IMR-90 (cell line): Measurements from ENCODE around the gene SH3BP5.

Source experiments
- BHLHE40 ChIP-seq: fragments of 150-350 bp; IDR thresholded peaks from 2 replicates; pipeline ENCODE4 v1.6.1; 2016; ENCODE audit warnings: mild to moderate bottlenecking, low read depth, low read length
- CHD1 ChIP-seq: IDR thresholded peaks from 2 replicates; pipeline ENCODE4 v1.6.1; 2012; ENCODE audit warnings: low read depth, low read length, improper control_type of control experiment
- CTCF ChIP-seq: conservative IDR thresholded peaks from 2 replicates; pipeline ENCODE4 v1.5.1; 2012; ENCODE audit warnings: mild to moderate bottlenecking, low read depth, low read length, improper control_type of control experiment
- MXI1 ChIP-seq: IDR thresholded peaks from 2 replicates; pipeline ENCODE4 v1.6.1; 2012; ENCODE audit warnings: low read depth, mild to moderate bottlenecking, low read length, moderate library complexity, borderline replicate concordance
- POLR2A ChIP-seq: IDR thresholded peaks from 2 replicates; pipeline ENCODE4 v1.6.1; 2012; ENCODE audit warnings: mild to moderate bottlenecking, low read depth, low read length
- RAD21 ChIP-seq: IDR thresholded peaks from 2 replicates; pipeline ENCODE4 v1.6.1; 2012; ENCODE audit warnings: low read length, improper control_type of control experiment
- RCOR1 ChIP-seq: IDR thresholded peaks from 2 replicates; pipeline ENCODE4 v1.6.1; 2012; ENCODE audit warnings: mild to moderate bottlenecking, low read length, improper control_type of control experiment; ENCODE audit not compliant: insufficient replicate concordance
- SMC3 ChIP-seq: fragments of 150-350 bp; IDR thresholded peaks from 2 replicates; pipeline ENCODE4 v1.6.1; 2016; ENCODE audit warnings: low read depth, mild to moderate bottlenecking, antibody characterized with exemption, low read length, moderate library complexity
- USF2 ChIP-seq: fragments of 150-350 bp; IDR thresholded peaks from 2 replicates; pipeline ENCODE4 v1.6.1; 2017; ENCODE audit warnings: mild to moderate bottlenecking, antibody characterized with exemption, low read length, low read depth

DNA sequence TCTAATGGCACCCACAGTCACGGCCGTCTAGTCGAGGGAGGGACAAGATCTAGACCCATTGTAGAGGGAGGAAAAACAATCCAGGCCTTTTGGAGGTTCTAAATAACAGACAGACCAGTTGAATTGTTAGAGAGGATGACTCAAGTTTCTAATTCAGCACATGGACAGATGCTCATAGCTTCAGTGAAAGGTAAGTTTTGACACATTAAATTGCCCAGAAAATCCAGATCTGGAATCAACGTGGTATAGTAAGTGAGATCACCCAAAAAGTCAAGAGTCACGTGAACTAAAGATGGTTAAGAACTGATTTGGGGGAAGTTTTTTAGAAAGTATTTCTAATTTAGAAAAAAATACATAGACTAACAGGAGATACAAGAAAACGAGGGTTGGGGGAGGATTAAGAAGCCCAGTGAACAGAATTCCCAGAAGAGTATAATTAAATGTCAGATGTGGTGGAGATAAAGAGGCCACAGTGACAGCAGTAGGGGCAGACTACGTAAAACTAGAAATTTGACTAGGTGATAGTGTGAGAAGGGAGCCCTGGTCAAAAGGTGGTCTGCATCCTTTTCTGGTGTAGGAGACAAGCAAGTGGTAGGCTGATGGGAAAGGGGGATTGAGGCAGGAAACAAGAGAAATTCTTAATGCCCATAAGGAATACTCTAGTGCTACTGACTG lies 79.2 kb downstream of the SH3BP5 start:
- no peak for TF ChIP-seq CTCF
- no peak for TF ChIP-seq BHLHE40
- no peak for TF ChIP-seq POLR2A
- no peak for TF ChIP-seq USF2
- no peak for TF ChIP-seq RCOR1
- no peak for TF ChIP-seq RAD21
- TF ChIP-seq SMC3, result no peak
- no peak for TF ChIP-seq MXI1
- TF ChIP-seq CHD1, result no peak
